Upper lobe of right lung (tissue), 1 donor: ENCODE data around the gene SMIM29. TPM values are rescaled to one million over a fixed set of nuclear protein-coding genes. Genes with fewer than 3 reads are reported as not detected.
A peak's percentile ranks its signal among the peaks of the same experiment; 100 is the strongest.

Source experiments
- ATAC-seq: fragments of 200-7000 bp; cut with Tn5 transposase; one replicate; pipeline ENCODE4 v1.9.1; 2020; ENCODE audit warnings: mild to moderate bottlenecking, moderate library complexity
- DNase-seq: peaks from one replicate; pipeline ENCODE4 v3.0.0-alpha.2; 2020
- H3K27ac ChIP-seq: fragments of 200-600 bp; one replicate; pipeline ENCODE4 v1.8.0; 2022
- H3K27me3 ChIP-seq: fragments of 200-600 bp; one replicate; pipeline ENCODE4 v1.8.0; 2022; ENCODE audit warnings: mild to moderate bottlenecking
- H3K36me3 ChIP-seq: fragments of 200-600 bp; one replicate; pipeline ENCODE4 v1.8.0; 2022
- H3K4me1 ChIP-seq: fragments of 200-600 bp; one replicate; pipeline ENCODE4 v1.8.0; 2022
- H3K4me3 ChIP-seq: fragments of 200-600 bp; one replicate; pipeline ENCODE4 v1.8.0; 2022; ENCODE audit warnings: mild to moderate bottlenecking
- H3K9me3 ChIP-seq: fragments of 200-600 bp; one replicate; pipeline ENCODE4 v1.8.0; 2022
- CTCF ChIP-seq: fragments of 200-600 bp; IDR thresholded peaks from one replicate; pipeline ENCODE4 v1.8.0; 2022; ENCODE audit warnings: antibody characterized with exemption
- intact Hi-C: fragments of 100-400 bp; cut with DNase I; formaldehyde crosslinking; loops from one replicate; pipeline ENCODE4 v1.11.0; 2022
- total RNA-seq: library from RNA; stranded (reverse); fragmentation: NEBNext Ultra II Directional; extraction: Animal tissue kit (Norgen Biotek cat#: 25700); gene quantifications from one replicate; pipeline ENCODE4 v1.2.1, GENCODE V29; 2021
- donor health status: DM: no; HTN: yes; CAD: no; lungs with severe emphysema.

The SMIM29 gene
- total RNA-seq, 1 donor from 2014 or later, result 32.6 TPM

- intact Hi-C loops, result no loop called here
- no peak for DNase-seq
- Histone ChIP-seq H3K4me3 (no peak overlapping the region), H3K4me1 (no peaks in the 10 kb centered on the region), H3K27ac (no peak overlapping the region), H3K9me3 (no peaks in the 10 kb centered on the region), H3K27me3 (no peaks in the 10 kb centered on the region), H3K36me3 (no peaks in the 10 kb centered on the region)
- ATAC-seq, result no peak
- TF ChIP-seq CTCF, result no peak
Observed at GRCh38 chr6:34205916-34206315, 42.9 kb downstream of the SMIM29 start.

- Histone ChIP-seq H3K27me3 (no peaks in the 10 kb centered on the region), H3K9me3 (no peaks in the 10 kb centered on the region), H3K27ac (no peak overlapping the region), H3K36me3 (no peaks in the 10 kb centered on the region), H3K4me3 (no peak overlapping the region), H3K4me1 (no peaks in the 10 kb centered on the region)
- DNase-seq, result no peak
- intact Hi-C loops, result no loop called here
- no peak for ATAC-seq
- TF ChIP-seq CTCF, result no peak
Observed at GRCh38 chr6:34205466-34205865, 43.3 kb downstream of the SMIM29 start.

GRCh38 chr6:34204693-34205092 lies 44.1 kb downstream of the SMIM29 start:
- no peak for TF ChIP-seq CTCF
- ATAC-seq (no peak), DNase-seq (no peak)
- no peak overlapping the region for H3K27ac ChIP-seq
- no peaks in the 10 kb centered on the region for H3K9me3 ChIP-seq
- no peaks in the 10 kb centered on the region for H3K4me1 ChIP-seq
- intact Hi-C loops, result no loop called here
- H3K27me3 ChIP-seq, result no peaks in the 10 kb centered on the region
- H3K4me3 ChIP-seq, result no peak overlapping the region
- no peaks in the 10 kb centered on the region for H3K36me3 ChIP-seq

- no peak for TF ChIP-seq CTCF
- Histone ChIP-seq H3K4me3 (no peak overlapping the region), H3K27ac (no peak overlapping the region), H3K9me3 (no peaks in the 10 kb centered on the region), H3K36me3 (no peaks in the 10 kb centered on the region), H3K4me1 (no peaks in the 10 kb centered on the region), H3K27me3 (no peaks in the 10 kb centered on the region)
- peak; percentile 43 for ATAC-seq
- no peak for DNase-seq
- intact Hi-C loops, result no loop called here
Observed at GRCh38 chr6:34202329-34203201, 46.2 kb downstream of the SMIM29 start.

- Histone ChIP-seq H3K36me3 (no peaks in the 10 kb centered on the region), H3K27ac (no peak overlapping the region), H3K4me3 (no peak overlapping the region), H3K4me1 (no peaks in the 10 kb centered on the region), H3K9me3 (no peaks in the 10 kb centered on the region), H3K27me3 (no peaks in the 10 kb centered on the region)
- ATAC-seq, result no peak
- intact Hi-C loops, result no loop called here
- no peak for TF ChIP-seq CTCF
- DNase-seq, result no peak
Observed at GRCh38 chr6:34201455-34202107, 47.2 kb downstream of the SMIM29 start.
